Inflammatory macrophage treated with lipopolysaccharide for 1 hour (primary cell): ENCODE data around the gene EPHA6.
"Not testable (repeated sequence)": the region's sequence is repeated elsewhere in the genome, so short reads cannot be mapped to it uniquely, and the experiment has no call there.

ENCODE experiments used
- DNase-seq, 2 donors: peaks; one replicate each; pipeline ENCODE4 v3.0.0-alpha.2; 2020 to 2022

The EPHA6 gene

DNA sequence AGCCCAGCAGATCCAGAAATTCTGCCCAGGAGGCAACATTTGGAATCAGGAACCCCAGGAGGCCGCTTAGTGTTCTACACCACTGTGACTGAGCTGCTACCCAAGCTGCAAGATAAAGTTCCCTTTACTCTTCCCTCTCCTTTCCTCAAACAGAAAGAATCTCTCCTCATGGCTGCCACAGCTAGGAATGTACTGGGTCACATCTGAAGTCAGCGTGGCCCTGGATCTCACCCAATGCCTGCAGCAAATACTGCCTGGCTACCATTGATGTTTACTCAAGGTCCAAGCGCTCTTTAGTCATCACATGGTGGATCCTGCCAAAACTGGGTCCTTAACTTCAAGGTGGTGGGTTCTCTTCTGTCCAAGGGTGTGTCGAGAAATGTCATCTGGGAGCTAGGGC is 382.7 kb downstream of the EPHA6 start:
- DNase-seq: no peak

DNA sequence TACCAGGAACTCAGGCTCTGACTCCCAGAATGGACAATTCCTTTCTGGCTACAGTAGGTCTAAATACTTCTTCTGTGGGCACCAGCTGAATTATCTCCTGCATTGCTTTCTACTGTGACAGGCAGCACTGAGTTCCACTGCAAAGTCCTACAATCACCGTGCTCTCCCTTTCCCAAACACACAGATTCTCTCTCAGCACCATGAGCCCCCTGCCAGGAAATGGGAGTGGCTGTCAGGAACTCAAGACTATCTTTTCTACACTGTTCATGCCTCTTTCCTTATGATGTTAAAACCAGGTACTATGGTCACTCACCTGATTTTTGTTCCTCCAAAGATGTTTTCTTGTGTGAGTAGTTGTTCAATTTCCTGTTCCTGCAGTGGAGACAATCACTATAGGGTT is 383.4 kb downstream of the EPHA6 start:
- DNase-seq: no peak

DNA sequence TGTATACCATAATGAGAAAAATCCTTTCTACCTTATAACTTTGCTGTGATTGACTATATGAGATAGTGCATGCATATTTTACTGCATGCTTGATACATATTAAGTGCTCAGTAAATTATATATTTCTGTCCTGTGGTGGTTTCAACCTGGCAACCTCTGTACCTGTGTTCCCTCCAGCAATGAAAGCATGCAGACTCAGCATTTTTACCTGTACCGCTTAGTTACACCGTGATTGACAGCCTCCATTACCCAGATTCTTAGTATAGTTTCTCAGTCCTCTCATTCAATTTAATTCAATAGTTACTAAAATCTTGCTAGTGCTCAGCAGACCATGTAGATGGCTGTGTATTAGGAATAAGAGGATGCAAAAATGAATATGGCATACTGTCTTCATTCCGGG is 386.0 kb downstream of the EPHA6 start:
- DNase-seq: no peak

DNA sequence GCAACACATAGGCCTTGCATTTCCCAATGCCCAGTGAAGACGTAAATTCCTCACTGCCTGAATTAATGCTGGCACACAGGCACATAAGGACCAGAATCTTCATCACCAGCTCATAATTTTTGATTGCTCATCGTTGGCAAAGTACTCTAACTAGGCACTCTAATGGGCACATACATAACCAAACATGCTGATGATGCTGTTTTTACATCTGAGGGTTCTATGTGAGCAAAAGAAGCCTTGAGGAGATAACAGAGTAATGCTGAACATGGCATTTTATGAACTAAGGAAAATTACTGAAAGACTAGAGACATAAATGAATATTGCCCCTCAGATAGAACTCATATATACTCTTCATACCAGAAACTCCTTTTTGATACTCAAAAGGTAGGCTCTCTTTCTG is 387.4 kb downstream of the EPHA6 start:
- no peak for DNase-seq

DNA sequence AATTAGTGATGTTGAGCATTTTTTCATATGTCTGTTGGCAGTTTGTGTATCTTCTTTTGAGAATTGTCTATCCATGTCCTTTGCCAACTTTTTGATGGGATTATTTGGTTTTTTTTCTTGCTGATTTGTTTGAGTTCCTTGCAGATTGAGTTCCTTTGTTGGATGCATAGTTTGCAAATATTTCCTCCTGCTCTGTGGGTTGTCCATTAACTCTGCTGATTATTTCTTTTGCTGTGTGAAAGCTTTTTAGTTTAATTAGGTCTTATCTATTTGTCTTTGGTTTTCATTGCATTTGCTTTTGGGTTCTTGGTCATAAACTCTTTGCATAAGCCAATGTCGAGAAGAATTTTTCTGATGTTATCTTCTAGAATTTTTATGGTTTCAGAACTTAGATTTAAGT is 414.6 kb downstream of the EPHA6 start:
- no peak for DNase-seq

DNA sequence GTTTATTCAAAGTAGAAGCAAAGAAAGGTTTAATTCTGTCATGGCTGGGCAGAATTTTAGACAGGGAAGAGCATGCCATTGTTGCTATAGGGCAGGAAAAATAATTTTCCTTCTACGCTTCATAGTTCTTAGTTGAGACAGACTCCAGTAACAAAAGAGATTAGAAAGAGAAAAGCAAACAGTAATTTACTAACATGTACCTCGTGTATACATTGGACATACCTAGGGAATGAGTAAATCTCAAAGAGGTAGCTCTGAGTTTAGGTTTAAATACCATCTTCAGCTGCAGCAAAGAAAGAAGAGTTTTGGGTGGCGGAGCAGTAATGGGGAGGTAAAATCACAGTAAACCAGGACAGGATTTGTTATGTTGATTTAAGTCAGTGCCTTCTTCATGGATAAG is 416.1 kb downstream of the EPHA6 start:
- DNase-seq: no peak

DNA sequence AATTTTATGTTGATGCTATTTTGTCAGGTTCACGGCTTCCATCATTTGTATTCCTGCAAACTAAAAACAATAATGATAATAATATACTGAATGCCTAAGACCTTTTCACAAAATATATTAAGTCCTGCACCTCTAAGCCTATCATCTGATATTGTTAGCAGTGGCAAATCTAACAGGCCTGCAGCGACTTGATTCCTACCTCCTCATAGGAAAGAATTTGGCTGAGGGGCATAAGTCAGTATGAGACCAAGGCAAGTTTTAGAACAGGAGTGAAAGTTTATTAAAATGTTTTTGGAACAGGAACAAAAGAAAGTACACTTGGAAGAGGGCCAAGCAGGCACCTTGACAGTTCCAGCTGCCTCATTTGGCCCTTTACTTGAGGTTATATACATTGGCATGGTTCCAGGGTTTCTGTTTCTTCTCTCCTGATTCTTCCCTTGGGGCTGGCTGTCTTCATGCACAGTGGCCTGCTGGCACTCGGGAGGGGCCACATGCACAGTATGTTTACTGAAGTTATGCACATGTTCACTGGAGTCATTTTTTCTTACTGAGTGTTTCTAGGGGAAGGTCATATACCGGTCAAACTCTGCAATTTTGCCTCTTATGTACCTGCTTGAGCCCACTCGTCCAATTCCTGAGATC is 418.1 kb downstream of the EPHA6 start:
- DNase-seq: no peak

DNA sequence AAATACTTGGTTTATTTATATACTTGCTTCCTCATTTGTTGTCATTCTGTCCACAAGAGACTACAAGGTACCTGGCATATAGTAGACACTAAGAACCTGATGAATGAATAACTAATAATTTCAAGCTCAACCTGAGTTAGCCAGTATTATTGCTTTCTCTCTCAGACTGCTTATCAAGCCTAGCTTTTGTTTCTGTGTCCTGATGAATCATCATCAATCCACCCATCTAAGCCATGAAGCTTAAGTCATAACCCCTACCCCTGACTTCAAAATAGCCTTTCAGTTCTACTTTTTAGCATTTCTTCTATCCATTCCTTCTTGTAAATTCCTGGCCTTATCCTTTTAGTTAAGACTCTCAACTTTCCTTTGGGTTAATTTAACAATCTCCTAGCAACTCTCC is 420.8 kb downstream of the EPHA6 start:
- no peak for DNase-seq

DNA sequence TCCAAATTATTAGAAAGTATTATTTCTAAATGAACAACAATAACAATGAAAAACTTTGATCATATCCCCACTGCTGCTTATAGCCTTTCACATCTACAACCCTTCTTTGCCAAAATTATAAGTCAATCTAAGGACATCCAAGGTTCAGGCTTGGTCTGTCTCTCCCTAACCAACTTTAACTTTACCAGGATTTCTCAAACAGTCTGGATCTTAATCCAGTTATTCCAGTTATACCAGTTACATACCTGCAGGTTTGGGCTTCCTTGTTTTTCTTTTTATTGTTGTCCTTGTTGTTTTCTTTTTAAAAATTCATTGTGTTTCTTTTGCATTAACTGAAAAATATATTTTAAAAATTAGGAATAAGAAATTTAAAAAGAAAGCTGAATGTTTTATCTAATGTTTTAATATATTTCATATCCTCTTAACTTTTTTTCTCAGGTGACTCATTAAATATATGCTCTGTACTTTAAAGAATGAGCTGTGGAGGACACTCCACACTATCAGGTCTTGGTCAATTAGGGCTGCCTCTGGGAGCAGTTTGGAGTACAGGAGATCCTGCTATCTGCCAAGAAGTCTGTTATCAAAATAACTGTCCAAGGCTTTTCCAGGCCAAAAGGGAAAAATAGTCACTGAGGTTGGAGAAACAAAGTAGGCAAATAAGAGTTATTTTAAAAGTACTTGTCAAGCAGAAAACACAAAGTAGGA is 421.4 kb downstream of the EPHA6 start:
- no peak for DNase-seq

DNA sequence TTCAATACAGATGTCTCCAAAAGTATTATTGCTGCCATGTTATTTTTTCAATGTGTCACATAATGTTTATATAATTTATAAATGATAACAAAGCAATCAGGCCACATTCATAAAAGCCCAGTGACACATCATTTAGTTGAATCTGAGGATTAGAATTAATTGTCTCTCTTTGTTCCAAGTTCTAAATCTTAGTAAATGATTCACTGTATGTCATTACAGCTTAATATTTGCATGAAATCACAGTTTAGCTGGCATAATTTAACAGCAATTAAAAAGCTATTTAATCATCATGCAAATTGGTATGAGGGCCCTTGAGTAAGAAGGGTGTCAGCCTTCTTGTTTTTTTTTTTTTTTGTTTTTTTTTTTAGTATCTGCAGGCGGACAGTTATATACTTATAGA is 427.0 kb downstream of the EPHA6 start:
- no peak for DNase-seq

DNA sequence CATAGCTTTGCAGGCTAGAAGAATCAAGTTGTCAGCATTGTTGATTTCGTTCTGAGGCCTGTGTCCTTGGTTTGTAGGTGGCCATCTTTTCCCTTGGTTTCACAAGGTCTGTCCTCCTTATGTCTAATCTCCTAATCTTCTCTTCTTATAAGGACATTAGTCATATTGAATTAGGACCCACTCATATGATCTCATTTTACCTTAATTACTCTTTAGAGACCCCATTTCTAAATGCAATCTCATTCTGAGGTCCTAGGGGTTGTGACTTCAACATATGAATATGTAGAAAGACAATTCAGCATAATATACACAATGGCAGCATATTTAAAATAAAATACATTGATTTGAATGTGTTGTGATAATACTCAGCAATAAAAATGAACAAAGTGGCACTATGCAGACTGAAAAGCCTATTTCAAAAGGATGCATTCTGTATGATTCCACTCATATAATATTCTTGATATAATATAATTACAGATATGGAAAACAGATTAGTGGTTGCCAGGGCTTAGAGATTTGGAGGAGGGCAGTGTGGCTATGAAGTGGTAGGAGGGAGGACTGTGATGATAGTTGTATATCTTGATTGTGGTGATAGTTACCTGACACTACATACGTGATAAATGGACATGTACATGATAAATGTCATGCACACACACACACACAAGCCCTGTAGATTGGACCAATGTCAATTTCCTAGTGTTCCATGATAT is 431.0 kb downstream of the EPHA6 start:
- DNase-seq: no peak

DNA sequence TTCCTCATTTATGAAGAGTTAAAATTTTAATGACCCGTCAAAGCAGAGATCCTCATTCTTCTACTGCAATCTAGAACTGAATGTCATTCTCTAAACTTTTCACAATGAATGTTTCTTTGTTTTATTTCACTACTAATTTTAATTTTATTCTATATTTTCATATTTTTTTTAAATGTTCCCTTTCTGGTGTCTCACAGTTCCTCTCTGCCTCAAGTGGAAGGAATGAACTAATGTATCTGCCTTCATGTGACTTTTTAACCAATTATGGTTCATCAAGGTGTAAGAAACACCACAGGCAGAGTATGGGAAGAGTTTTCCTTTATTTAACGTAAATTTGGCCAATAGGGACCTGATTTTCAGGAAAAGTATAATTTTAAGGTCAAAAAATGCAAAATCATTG is 441.7 kb downstream of the EPHA6 start:
- no peak for DNase-seq

DNA sequence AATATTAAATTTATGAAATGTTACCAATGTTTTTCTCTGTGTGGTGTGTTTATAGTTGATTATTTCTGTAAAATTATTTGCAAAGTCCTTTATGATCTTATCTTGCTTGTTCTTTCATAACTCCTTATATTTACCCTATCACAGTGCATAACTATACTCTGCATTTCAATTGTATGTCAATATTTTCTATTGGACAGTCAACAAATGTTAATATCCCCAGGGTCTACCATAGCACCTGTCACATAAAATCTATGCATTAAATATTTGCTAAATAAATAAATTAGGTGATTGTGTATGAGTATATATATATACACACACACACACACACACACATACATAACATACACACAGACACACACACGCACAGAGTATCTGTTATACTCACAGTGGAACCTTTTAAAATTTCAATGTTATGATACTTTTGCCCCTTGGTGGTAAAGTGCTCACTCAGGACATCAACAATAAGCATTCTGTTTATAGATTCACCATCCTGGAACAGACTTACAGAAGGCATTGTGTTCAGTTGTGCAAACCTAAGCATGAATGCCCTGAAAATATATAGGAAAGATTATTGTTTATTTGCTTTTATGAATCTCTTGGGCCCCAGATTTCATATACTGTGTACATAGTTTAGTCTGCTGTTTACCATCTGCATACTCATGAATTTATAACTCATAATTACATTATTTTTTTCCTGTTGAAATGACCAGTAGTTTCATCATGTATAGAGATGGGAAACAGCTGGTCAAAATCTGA is 443.7 kb downstream of the EPHA6 start:
- DNase-seq: no peak

DNA sequence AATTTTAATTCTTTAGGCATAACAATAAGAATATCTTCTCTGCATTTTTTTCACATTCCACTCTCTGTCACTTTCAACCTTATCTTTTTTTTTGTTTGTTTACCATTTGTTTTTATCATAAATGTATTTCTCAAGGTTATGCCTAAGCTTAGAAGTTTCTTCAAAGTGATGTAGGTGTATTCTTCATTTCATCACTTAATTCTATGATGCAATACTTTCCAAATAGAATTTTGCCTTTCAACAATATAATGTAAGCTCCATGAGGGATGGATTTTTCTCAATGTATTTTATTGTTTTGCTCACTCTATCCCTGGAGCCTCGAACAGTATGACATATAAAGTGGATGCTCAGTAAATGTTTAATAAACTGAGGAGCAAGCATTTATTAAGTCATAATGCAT is 444.9 kb downstream of the EPHA6 start:
- DNase-seq: no peak

DNA sequence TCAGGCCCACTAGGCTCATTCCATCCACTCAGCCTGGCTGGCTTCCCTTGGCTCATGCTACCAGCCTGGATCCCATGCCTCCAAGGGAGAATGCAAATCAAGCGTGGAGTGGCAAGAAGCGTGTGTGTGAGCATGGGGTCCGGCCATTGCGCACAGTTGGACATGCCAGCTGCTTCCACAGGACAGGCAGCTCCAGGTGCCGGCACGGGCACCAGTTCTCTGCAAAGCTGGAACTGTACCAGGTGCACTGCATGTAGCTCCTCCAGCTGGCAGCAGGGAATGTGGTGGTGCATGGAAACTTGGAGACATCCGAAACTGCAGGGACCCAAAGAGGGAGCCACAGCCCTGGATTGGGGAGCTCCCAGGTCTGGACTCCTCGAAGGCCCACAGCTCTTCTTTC is 449.8 kb downstream of the EPHA6 start:
- DNase-seq: no peak

DNA sequence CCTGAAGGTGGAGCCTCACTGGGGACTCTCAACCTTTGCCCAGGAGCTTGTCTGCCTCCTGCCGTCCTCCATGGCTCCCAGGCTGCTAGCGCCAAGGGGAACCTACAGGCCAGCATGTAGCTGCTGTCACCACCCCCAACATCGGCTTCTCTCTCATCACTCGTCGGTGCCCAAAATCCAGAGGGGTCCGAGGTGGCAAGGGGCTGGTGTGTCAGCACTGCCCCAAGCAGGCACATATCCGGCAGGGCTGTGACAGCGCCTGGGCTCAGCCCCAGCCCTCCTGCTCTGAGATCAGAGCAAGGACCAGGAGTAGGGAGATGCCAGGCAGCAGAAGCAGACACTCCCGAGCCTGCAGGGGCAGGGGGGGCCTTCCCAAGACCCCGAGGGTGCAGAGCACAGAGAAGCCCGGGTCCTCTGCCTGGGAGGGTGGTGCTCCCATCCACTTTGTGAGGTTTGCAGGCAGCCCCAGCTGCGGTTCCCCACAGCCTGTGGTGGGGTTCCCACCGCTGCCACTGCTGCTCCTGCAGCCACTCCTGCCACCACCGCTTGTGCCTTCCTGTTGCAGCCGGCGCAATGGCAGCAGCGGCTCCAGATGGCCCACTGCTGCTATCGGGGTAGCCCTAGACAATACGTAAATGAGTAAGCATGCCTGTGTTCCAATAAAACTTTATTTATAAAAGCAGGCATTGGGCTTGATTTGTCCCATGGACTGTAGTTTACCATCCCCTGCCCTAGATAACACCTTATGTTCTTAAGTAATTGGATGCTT is 451.0 kb downstream of the EPHA6 start:
- no peak for DNase-seq

DNA sequence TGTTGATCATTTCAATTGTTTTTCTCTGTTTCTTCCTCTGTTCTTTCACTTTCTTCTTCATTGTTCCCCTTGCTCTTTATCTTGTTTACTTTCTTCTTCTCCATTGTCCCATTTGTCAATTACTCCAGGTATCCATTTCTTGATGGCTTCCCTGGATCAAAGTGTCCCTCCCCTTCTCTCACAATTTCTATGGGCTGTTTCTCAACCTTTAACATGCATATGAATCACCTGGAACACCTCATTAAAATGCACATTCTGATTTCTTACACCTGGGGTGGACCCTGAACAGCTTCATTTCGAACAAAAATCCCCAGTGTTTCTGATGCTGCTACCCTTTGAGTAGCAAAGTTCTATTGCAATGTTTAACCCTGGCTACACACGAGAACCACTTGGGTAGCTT is 454.8 kb downstream of the EPHA6 start:
- DNase-seq: no peak

DNA sequence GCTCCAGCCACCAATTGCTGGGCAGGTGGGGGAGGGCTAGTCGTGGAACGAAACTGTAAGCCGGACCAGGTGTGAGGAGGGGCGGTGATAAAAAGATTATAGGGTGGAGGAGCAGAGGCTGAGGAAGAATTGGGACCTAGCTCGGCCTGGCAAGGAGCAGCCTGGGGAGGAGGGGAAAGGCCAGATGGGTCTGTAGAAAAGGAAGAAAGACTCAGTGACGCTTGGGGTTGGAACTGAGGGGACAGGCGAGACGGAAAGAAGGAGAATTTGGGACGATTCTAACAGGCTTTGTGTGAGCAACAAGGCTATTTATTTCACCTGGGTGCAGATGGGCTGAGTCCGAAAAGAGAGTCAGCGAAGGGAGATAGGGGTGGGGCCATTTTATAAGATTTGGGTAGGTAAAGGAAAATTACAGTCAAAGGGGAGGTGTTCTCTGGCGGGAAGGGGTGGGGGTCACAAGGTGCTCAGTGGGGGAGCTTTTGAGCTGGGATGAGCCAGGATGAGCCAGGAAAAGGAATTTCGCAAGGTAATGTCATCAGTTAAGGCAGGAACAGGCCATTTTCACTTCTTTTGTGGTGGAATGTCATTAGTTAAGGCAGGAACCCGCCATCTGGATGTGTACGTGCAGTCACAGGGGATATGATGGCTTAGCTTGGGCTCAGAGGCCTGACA is 462.6 kb downstream of the EPHA6 start:
- not testable (repeated sequence) for DNase-seq

DNA sequence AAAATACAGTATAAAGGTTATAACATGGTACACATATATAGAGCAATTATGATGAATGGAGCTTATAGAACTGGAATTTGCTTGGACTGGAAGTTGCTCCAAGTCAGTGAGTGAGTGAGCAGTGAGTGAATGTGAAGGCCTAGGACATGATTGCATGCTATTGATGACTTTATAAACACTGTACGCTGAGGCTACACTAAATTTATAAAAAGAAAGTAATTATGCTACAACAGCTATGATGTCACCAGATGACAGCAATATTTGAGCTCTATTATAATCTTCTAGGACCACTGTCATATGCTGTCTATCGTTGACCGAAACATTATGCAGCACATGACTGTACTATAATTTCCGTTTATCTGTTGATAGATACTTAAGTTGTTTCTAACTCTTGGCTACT is 463.3 kb downstream of the EPHA6 start:
- no peak for DNase-seq

DNA sequence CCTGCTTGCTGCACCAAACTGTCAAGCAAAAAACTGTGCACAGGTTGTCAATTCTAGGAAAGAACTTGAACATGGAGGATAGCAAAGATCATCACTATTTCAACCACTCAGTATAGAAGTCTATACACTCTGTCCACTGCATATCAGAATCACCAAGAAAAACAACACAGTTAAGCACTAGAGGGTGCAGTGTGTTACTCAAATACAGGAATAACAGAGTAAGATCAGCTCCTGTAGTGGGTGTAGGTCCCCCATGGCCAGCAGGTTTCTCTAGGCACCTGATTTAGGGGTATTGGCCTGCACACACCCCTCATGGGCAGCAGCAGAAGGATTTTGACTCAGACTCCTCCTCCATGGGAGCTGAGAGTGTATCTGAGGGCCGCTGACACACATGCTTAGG is 464.1 kb downstream of the EPHA6 start:
- DNase-seq: no peak

DNA sequence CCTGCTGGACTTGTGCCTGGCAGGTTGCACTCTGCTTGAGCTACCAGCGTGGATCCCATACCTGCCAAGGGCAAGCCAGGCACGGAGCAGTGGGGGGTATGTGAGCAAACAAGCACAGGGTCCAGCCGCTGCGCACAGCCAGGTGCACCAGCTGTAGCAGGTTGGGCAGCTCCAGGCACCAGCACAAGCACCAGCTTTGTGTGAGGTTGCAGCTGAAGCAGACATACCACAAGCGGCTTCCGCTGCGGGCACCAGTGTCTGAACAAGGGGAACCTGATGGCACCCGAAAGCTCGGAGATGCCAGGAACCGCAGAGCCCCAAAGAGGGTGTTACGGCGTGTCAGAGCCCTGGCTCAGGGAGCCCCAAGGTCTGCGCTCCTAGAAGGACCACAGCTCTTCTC is 477.5 kb downstream of the EPHA6 start:
- DNase-seq: no peak

DNA sequence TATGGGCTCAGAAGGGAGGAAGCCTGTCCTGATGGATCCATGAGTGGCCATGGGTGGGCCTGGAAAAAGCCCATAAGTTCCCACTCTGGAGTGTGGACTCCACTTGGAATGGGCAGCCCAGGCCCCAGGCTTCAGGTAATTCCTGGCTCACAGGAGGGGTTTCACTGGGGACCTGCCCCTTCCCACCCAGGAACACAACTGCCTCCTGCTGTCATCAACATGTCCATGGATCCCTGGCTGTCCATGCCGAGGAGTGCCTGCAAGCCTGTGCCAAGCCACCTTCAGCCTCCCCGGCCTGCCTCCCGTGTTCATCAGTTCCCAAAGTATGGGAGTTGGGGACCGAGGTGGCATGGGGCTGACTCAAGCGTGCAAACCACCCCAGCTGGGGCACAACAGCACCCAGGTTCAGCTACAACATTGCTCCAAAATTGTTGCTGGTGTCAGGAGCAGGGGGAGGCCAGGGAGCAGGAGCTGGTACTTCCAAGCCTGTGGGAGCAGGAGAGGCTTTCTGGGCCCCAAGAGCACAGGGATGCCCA is 479.3 kb downstream of the EPHA6 start:
- DNase-seq: no peak
